ENCODE results near the gene MRPS6.

- no peak for TF ChIP-seq EP300 (IDR thresholded peaks at IDR 0.05)
- no peak for TF ChIP-seq CTCF (IDR thresholded peaks at IDR 0.05)
Observed at GRCh38 chr21:34183331-34183928, 110.1 kb downstream of the MRPS6 start.
